Activated CD8-positive, alpha-beta T cell treated with anti-CD3 and anti-CD28 coated beads for 36 hours (primary cell): ENCODE measurements around the gene GPR161. TPM values are rescaled to one million over a fixed set of nuclear protein-coding genes. Genes with fewer than 3 reads are reported as not detected.

Experiments used
- ATAC-seq: fragments of 200-7000 bp; cut with Tn5 transposase; one replicate; pipeline ENCODE4 v1.10.0; 2021; ENCODE audit warnings: mild to moderate bottlenecking, moderate library complexity
- CTCF ChIA-PET: fragments of 350-600 bp; sonication (Branson Sonifier 250); formaldehyde crosslinking; loops from one replicate; lab custom pipeline; 2021; ENCODE audit warnings: antibody characterized with exemption; lab: Charles Lee
- POLR2A ChIA-PET: fragments of 350-600 bp; sonication (Branson Sonifier 250); formaldehyde crosslinking; loops from one replicate; lab custom pipeline; 2021; ENCODE audit warnings: antibody characterized with exemption; lab: Charles Lee
- DNase-seq: peaks from one replicate; pipeline ENCODE4 v3.0.0-alpha.2; 2020
- H3K27ac Mint-ChIP-seq: one replicate; pipeline ENCODE4 v1.8.0; 2021; ENCODE audit warnings: mild to moderate bottlenecking, mixed read lengths
- H3K27me3 Mint-ChIP-seq: one replicate; pipeline ENCODE4 v1.8.0; 2021; ENCODE audit warnings: mixed read lengths
- H3K36me3 Mint-ChIP-seq: one replicate; pipeline ENCODE4 v1.8.0; 2021; ENCODE audit warnings: low read depth, mixed read lengths
- H3K4me1 Mint-ChIP-seq: one replicate; pipeline ENCODE4 v1.8.0; 2021; ENCODE audit warnings: low read depth, mixed read lengths
- H3K4me3 Mint-ChIP-seq: one replicate; pipeline ENCODE4 v1.8.0; 2021; ENCODE audit warnings: mild to moderate bottlenecking, moderate library complexity, mixed read lengths
- H3K9me3 Mint-ChIP-seq: one replicate; pipeline ENCODE4 v1.8.0; 2021; ENCODE audit warnings: mixed read lengths
- intact Hi-C: fragments of 100-400 bp; cut with micrococcal nuclease; formaldehyde crosslinking; loops from one replicate; pipeline ENCODE4 v1.10.0; 2022
- total RNA-seq, 2 experiments: library from RNA; stranded (reverse); gene quantifications; one replicate each; pipeline ENCODE4 v1.2.3, GENCODE V29; 2021
- TF ChIP-seq, protein P1 (sequence below): fragments of 200-600 bp; IDR thresholded peaks from one replicate; pipeline ENCODE4 v1.8.0; 2022; ENCODE audit warnings: antibody characterized with exemption, mild to moderate bottlenecking

GPR161 gene
- total RNA-seq, 2 experiments from 2014 or later, result 0.16 to 0.20 TPM

DNA sequence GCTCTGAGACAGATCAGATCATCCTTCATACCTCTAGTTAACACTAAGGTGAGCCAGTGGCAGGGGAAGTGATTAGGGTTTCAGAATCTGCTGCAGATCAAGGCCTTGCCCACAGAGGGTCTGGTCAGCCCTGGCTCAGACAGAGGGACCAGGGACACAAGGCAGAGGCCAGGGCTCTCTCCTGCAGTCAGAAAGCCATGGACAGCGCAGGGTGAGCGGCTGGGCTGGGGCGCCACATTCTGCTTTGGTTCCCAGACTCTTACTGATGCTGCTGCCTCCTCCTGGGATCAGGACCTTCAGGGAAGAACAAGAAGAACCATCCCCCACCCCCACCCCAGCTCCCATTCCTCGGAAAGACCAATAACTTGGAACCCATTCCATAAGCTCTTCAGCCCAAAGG is 43.1 kb downstream of the GPR161 start:
- H3K27me3 Mint-ChIP-seq, result no peaks in the 10 kb centered on the region
- DNase-seq (no peak), ATAC-seq (no peak)
- H3K4me1 Mint-ChIP-seq, result no peaks in the 10 kb centered on the region
- intact Hi-C loops, result no loop called here
- no peaks in the 10 kb centered on the region for H3K9me3 Mint-ChIP-seq
- CTCF ChIA-PET, result interaction anchor here (1.6 to 5.9 kb wide), 3 partner anchors 8 to 52 kb away, joined by 5 to 45 read pairs (median 7); no protein-coding TSS in a partner anchor
- no peak overlapping the region for H3K27ac Mint-ChIP-seq
- H3K4me3 Mint-ChIP-seq, result no peak overlapping the region
- TF ChIP-seq, protein P1, sequence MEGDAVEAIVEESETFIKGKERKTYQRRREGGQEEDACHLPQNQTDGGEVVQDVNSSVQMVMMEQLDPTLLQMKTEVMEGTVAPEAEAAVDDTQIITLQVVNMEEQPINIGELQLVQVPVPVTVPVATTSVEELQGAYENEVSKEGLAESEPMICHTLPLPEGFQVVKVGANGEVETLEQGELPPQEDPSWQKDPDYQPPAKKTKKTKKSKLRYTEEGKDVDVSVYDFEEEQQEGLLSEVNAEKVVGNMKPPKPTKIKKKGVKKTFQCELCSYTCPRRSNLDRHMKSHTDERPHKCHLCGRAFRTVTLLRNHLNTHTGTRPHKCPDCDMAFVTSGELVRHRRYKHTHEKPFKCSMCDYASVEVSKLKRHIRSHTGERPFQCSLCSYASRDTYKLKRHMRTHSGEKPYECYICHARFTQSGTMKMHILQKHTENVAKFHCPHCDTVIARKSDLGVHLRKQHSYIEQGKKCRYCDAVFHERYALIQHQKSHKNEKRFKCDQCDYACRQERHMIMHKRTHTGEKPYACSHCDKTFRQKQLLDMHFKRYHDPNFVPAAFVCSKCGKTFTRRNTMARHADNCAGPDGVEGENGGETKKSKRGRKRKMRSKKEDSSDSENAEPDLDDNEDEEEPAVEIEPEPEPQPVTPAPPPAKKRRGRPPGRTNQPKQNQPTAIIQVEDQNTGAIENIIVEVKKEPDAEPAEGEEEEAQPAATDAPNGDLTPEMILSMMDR, result no peak
- no peaks in the 10 kb centered on the region for H3K36me3 Mint-ChIP-seq
- POLR2A ChIA-PET, result no interaction called here

DNA sequence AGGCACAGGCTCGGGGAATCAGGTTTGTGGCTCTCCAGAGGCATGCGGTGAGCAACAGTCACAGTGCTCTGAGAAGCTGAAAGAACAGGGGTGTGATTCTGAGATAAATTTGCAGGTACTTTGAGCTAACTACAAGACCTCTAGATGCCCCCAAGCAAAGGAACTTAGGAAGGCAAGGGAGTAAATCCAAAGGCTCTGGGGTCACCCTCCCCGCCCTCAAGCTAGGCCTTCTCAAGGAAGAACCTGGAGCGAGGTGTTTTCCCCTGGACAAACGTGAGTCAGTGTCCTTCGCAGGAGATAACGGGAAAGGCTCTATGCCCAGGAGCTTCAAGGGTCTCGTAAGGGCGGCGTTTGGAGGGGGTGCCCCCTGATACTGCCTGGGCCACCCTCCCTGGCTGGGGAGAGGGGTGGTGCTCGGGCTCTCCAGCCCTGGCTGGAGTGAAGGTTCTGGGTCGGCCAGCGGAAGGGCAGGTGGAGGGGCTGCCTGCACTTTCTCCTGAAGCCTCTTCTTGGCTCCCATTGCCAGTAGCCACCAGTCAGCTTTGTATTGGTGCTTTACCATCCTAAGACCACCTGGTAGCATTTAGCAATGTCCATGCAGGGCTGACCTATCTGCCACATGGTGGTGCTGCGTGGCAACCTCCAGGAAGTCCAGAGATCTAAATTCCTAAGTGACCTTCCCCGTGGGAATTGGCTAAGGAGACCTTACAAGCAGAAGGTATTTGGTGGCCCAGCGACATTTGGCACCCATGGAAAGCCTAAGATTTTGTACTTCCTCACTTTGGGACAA is 44.0 kb downstream of the GPR161 start:
- ATAC-seq, result no peak
- no peaks in the 10 kb centered on the region for H3K9me3 Mint-ChIP-seq
- H3K27ac Mint-ChIP-seq, result no peak overlapping the region
- CTCF ChIA-PET, result interaction anchor here (1.6 to 5.9 kb wide), 2 partner anchors 10 to 53 kb away, joined by 5 to 45 read pairs; no protein-coding TSS in a partner anchor
- TF ChIP-seq, protein P1, result no peak
- intact Hi-C loops, result no loop called here
- H3K4me3 Mint-ChIP-seq, result no peak overlapping the region
- no peak for DNase-seq
- no peaks in the 10 kb centered on the region for H3K36me3 Mint-ChIP-seq
- POLR2A ChIA-PET, result interaction anchor here (0.9 to 1.6 kb wide), 2 partner anchors 9 to 103 kb away, joined by 4 read pairs; no protein-coding TSS in a partner anchor
- H3K4me1 Mint-ChIP-seq, result no peaks in the 10 kb centered on the region
- no peaks in the 10 kb centered on the region for H3K27me3 Mint-ChIP-seq

DNA sequence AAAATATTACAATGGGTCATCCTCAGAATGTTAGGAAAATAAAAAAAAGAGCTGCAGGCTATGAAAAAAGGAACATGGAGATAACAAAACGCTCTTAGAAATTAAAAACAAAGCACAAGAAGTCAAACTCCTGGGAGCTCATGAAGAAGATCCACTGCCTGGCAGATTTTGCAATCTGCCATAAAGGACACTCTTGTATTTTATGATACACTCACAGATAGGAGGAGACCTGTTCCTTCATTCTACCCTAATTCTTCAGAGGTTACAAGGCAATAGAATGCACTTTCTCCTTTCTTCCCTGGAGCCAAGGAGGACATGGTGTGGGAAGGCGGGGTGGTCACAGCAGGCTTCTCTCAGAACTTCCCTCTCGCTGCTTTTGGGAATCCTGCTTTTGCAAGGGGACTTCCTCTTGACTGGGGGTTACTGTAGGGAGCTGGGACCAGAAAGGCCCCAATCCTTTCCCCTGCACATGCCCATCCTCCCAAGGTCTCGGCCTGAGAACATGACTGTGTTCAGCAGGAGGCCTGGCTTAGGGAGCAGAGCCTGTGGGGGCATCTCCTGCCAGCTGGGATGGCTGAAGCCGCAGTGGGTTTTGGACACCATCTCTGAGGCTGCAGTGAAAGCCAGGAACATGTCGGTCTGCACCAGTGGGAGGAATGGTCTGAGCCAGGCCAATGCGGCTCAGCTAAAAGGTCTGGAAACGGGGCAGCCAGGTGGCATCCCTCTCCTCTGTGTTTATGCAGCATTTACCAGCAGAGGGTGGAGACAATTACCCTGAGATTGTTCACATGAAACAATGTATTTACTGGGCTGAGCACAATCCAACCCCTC is 44.8 kb downstream of the GPR161 start:
- Mint-ChIP-seq H3K27ac (no peak overlapping the region), H3K4me1 (no peaks in the 10 kb centered on the region), H3K27me3 (no peaks in the 10 kb centered on the region), H3K9me3 (no peaks in the 10 kb centered on the region), H3K4me3 (no peak overlapping the region), H3K36me3 (no peaks in the 10 kb centered on the region)
- no peak for DNase-seq
- no peak for ATAC-seq
- intact Hi-C loops, result no loop called here
- ChIA-PET CTCF (interaction anchor here (0.7 to 5.9 kb wide), 5 partner anchors 9 to 53 kb away, joined by 3 to 45 read pairs (median 4); no protein-coding TSS in a partner anchor), POLR2A (interaction anchor here (0.9 to 1.6 kb wide), 2 partner anchors 8 to 102 kb away, joined by 4 read pairs; no protein-coding TSS in a partner anchor)
- TF ChIP-seq, protein P1, result no peak

DNA sequence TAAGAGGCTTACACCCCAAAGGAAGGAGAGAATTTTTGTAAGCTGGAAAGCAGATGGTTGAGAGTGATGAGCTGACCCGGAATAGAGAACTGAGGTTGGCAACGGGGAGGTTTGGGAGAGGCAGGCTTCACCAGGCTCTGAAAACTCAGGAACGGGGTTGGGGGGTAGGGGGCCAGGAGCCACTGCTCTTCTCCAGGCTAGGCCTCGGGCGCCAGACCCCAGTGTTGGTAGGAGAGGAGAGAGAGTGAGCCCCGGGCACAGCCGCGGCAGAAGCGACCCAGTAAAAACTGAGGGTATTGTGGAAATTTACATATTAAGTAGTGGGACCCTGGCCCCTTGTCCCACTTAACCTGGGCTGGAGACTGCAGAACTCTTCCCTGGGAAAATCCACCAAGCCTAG is 45.7 kb downstream of the GPR161 start:
- CTCF ChIA-PET, result interaction anchor here (0.7 to 5.9 kb wide), 4 partner anchors 8 to 19 kb away, joined by 3 to 45 read pairs (median 4); no protein-coding TSS in a partner anchor
- POLR2A ChIA-PET, result interaction anchor here (1.6 kb wide), 1 partner anchor 7 kb away, joined by 4 read pairs; no protein-coding TSS in a partner anchor
- Mint-ChIP-seq H3K4me1 (no peaks in the 10 kb centered on the region), H3K4me3 (no peak overlapping the region), H3K27me3 (peaks cover under 1% of the 10 kb centered on the region), H3K27ac (no peak overlapping the region), H3K36me3 (no peaks in the 10 kb centered on the region), H3K9me3 (no peaks in the 10 kb centered on the region)
- DNase-seq (no peak), ATAC-seq (no peak)
- TF ChIP-seq, protein P1, result no peak
- intact Hi-C loops, result no loop called here
